Right lobe of liver (tissue), 4 donors: Measurements from ENCODE around the gene MARK4.

Source experiments
- CTCF ChIP-seq, 4 donors: fragments of 200-600 bp in 3 of 4; fragments of 450-650 bp in 1 of 4; IDR thresholded peaks; one replicate each; pipeline versions ENCODE4 v1.5.1 to v1.8.0; 2016 to 2022; ENCODE audit warnings: antibody characterized with exemption in 4 of 4, mild to moderate bottlenecking in 2 of 4
- POLR2A ChIP-seq: fragments of 450-650 bp; IDR thresholded peaks from one replicate; pipeline ENCODE4 v1.6.1; 2017; ENCODE audit warnings: antibody characterized with exemption, mild to moderate bottlenecking
- donor health status: DM: no; HTN: no; CAD: no.
- donor health status: DM: no; HTN: no; CAD: no.
- donor health status: DM: no; HTN: yes; CAD: no.

DNA sequence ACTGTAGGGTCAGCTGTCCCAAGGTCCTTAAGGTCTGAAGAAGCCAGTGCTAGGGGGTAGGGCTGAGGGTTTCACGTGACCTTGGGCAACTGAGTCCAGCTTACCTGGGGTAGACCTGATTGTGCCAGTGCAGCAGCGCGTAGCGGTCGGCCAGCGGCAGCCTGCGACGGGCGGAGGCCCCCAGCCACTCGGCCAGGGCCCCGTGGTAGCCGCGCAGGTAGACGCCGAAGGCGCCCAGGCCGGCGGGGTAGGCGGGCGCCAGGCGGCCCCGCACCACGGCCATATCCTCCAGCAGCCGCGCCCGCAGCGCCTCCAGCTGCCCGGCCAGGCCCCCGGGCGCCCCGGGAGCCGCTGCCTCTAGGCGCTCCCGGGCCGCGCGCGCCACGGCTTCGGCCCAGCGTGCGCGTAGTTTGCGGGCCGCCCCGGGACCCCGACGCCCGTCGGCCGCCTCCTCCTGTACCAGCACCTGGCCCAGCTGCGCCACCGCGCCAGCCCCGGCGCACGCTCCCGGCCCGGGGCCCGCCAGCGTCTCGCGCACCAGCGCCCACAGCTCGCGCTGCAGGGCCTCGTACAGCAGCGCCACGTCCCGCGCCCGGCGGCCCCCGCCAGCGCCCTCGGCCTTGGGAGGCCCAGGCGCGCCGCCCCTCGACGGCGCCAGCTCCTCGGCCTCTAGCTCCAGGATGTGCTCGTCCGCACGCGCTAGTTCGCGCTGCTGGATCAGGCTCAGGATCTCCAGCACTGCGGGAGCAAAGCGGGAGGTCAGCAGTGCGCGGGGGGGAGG, 16.8 kb upstream of the MARK4 start:
- TF ChIP-seq POLR2A (no peak), CTCF (IDR thresholded peaks at IDR 0.05) (no peak)
